Amniotic stem cell (primary cell): Measurements from ENCODE around the gene MEF2A.

Experiments
- DNase-seq: peaks from one replicate; lab custom pipeline; 2025; lab: John Stamatoyannopoulos, UW

MEF2A gene

GRCh38 chr15:99606646-99607045 lies 40.9 kb downstream of the MEF2A start:
- no peak for DNase-seq

- DNase-seq, result no peak
These were observed 47.7 kb downstream of the MEF2A start for GRCh38 chr15:99613481-99613880.

GRCh38 chr15:99613887-99614647 lies 48.3 kb downstream of the MEF2A start:
- DNase-seq, result no peak

GRCh38 chr15:99614749-99615288 lies 49.0 kb downstream of the MEF2A start:
- no peak for DNase-seq

GRCh38 chr15:99615460-99615859 lies 49.7 kb downstream of the MEF2A start:
- DNase-seq, result no peak

GRCh38 chr15:99616129-99616528 lies 50.3 kb downstream of the MEF2A start:
- no peak for DNase-seq

- no peak for DNase-seq
These were observed 51.1 kb downstream of the MEF2A start for GRCh38 chr15:99616773-99617342.

- no peak for DNase-seq
These were observed 53.2 kb downstream of the MEF2A start for GRCh38 chr15:99618941-99619411.

GRCh38 chr15:99619712-99620111 lies 53.9 kb downstream of the MEF2A start:
- no peak for DNase-seq

- no peak for DNase-seq
These were observed 54.4 kb downstream of the MEF2A start for GRCh38 chr15:99620178-99620577.

GRCh38 chr15:99621767-99622166 lies 56.0 kb downstream of the MEF2A start:
- no peak for DNase-seq

- DNase-seq, result no peak
These were observed 62.7 kb downstream of the MEF2A start for GRCh38 chr15:99628374-99629001.

- no peak for DNase-seq
These were observed 64.9 kb downstream of the MEF2A start for GRCh38 chr15:99630607-99631131.

GRCh38 chr15:99631255-99631654 lies 65.5 kb downstream of the MEF2A start:
- no peak for DNase-seq

GRCh38 chr15:99632521-99632920 lies 66.7 kb downstream of the MEF2A start:
- DNase-seq, result no peak

- DNase-seq, result no peak
These were observed 67.9 kb downstream of the MEF2A start for GRCh38 chr15:99633655-99634054.

- DNase-seq, result no peak
These were observed 68.8 kb downstream of the MEF2A start for GRCh38 chr15:99634576-99634975.

- no peak for DNase-seq
These were observed 69.4 kb downstream of the MEF2A start for GRCh38 chr15:99635145-99635544.

GRCh38 chr15:99635794-99636193 lies 70.0 kb downstream of the MEF2A start:
- DNase-seq, result no peak

- no peak for DNase-seq
These were observed 79.2 kb downstream of the MEF2A start for GRCh38 chr15:99644913-99645542.

GRCh38 chr15:99645543-99645935 lies 79.8 kb downstream of the MEF2A start:
- DNase-seq, result no peak

- no peak for DNase-seq
These were observed 80.2 kb downstream of the MEF2A start for GRCh38 chr15:99645951-99646350.
